Measurements from ENCODE around the gene PLAU. TPM values are rescaled to one million over a fixed set of nuclear protein-coding genes. Genes with fewer than 3 reads are reported as not detected.

The PLAU gene
- total RNA-seq, 1 experiment from 2014 or later, result 15.0 TPM

GRCh38 chr10:73908853-73909539 lies 1.9 kb upstream of the PLAU start:
- Mint-ChIP-seq H3K27ac (no peak overlapping the region), H3K36me3 (no peaks in the 10 kb centered on the region), H3K4me3 (no peak overlapping the region), H3K9me3 (no peaks in the 10 kb centered on the region), H3K27me3 (ENCODE audit: low read depth) (peaks cover 46% of the 10 kb centered on the region), H3K4me1 (peaks cover 60% of the 10 kb centered on the region)
- CTCF ChIA-PET, result interaction anchor here (0.6 to 4.3 kb wide), 3 partner anchors 22 to 88 kb away, joined by 3 to 15 read pairs (median 4); no protein-coding TSS in a partner anchor
- no peak for TF ChIP-seq USF2 (CRISPR knock-in tag; IDR thresholded peaks at IDR 0.05)
- TF ChIP-seq ZNF423 (CRISPR knock-in tag; IDR thresholded peaks at IDR 0.05), result no peak
- TF ChIP-seq FOXP1 (CRISPR knock-in tag; IDR thresholded peaks at IDR 0.05; ENCODE audit: borderline replicate concordance), result no peak
- TF ChIP-seq ZNF138 (CRISPR knock-in tag; conservative IDR thresholded peaks at IDR 0.05), result no peak
- no peak for TF ChIP-seq STAT6 (CRISPR knock-in tag; conservative IDR thresholded peaks at IDR 0.05; ENCODE audit: low read depth)
- no peak for TF ChIP-seq FOXK1 (CRISPR knock-in tag; IDR thresholded peaks at IDR 0.05)
- no peak for TF ChIP-seq ELF4 (CRISPR knock-in tag; IDR thresholded peaks at IDR 0.05; ENCODE audit: low read depth)
- no peak for TF ChIP-seq ZNF121 (CRISPR knock-in tag; IDR thresholded peaks at IDR 0.05)
- DNase-seq (ENCODE audit: low spot score) (no peak), ATAC-seq (no peak)
- POLR2A ChIA-PET, result no interaction called here

- H3K4me1 Mint-ChIP-seq, result peaks cover 66% of the 10 kb centered on the region
Measured at GRCh38 chr10:73909540-73910115, 1.3 kb upstream of the PLAU start.

GRCh38 chr10:73910401-73910763 lies 550 bp upstream of the PLAU start:
- H3K27me3 Mint-ChIP-seq (ENCODE audit: low read depth), result peaks cover 49% of the 10 kb centered on the region
- CTCF ChIA-PET, result interaction anchor here (0.8 to 2.0 kb wide), 5 partner anchors 20 to 46 kb away, joined by 3 to 9 read pairs (median 5); no protein-coding TSS in a partner anchor
- POLR2A ChIA-PET, result interaction anchor here (0.8 kb wide), 1 partner anchor 15 kb away, joined by 3 read pairs; no protein-coding TSS in a partner anchor
- H3K27ac Mint-ChIP-seq, result no peak overlapping the region
- peak; percentile 4 for ATAC-seq
- TF ChIP-seq OVOL2 (CRISPR knock-in tag; IDR thresholded peaks at IDR 0.05; ENCODE audit: borderline replicate concordance), result no peak
- 0 out of 2 replicates have a peak, but pooled peaks cover 3% of the 10 kb centered on the region for H3K36me3 Mint-ChIP-seq
- peaks cover 66% of the 10 kb centered on the region for H3K4me1 Mint-ChIP-seq
- no peak for DNase-seq (ENCODE audit: low spot score)
- peak overlapping the region; percentile 86 for H3K4me3 Mint-ChIP-seq
- no peaks in the 10 kb centered on the region for H3K9me3 Mint-ChIP-seq

More at GRCh38 chr10:73909540-73910115, 1.3 kb upstream of the PLAU start:
- ChIA-PET CTCF (interaction anchor here (0.6 to 1.0 kb wide), 2 partner anchors 22 to 89 kb away, joined by 3 to 4 read pairs; no protein-coding TSS in a partner anchor), POLR2A (no interaction called here)
- no peak for TF ChIP-seq HMGA2 (CRISPR knock-in tag; IDR thresholded peaks at IDR 0.05)
- Mint-ChIP-seq H3K36me3 (0 out of 2 replicates have a peak, but pooled peaks cover under 1% of the 10 kb centered on the region), H3K4me3 (peak overlapping the region; percentile 86), H3K27me3 (ENCODE audit: low read depth) (peaks cover 49% of the 10 kb centered on the region), H3K9me3 (no peaks in the 10 kb centered on the region), H3K27ac (no peak overlapping the region)
- DNase-seq (ENCODE audit: low spot score) (no peak), ATAC-seq (no peak)

- H3K4me3 Mint-ChIP-seq, result peak overlapping the region; percentile 96
- no peak overlapping the region for H3K27ac Mint-ChIP-seq
- H3K36me3 Mint-ChIP-seq, result 0 out of 2 replicates have a peak, but pooled peaks cover 3% of the 10 kb centered on the region
- DNase-seq (ENCODE audit: low spot score), result no peak
- no peaks in the 10 kb centered on the region for H3K9me3 Mint-ChIP-seq
- POLR2A ChIA-PET, result interaction anchor here (0.6 kb wide), 1 partner anchor 56 kb away, joined by 3 read pairs; no protein-coding TSS in a partner anchor
- TF ChIP-seq IRF1 (CRISPR knock-in tag; IDR thresholded peaks at IDR 0.05), result no peak
- 0 out of 2 replicates have a peak, but pooled peaks have one; percentile 14 for TF ChIP-seq ARID4B (CRISPR knock-in tag; IDR thresholded peaks at IDR 0.05; ENCODE audit: borderline replicate concordance)
- H3K27me3 Mint-ChIP-seq (ENCODE audit: low read depth), result peaks cover 49% of the 10 kb centered on the region
- H3K4me1 Mint-ChIP-seq, result peaks cover 56% of the 10 kb centered on the region
- no peak; the same call in 1 of the 2 replicates for ATAC-seq
- CTCF ChIA-PET, result interaction anchor here (1.1 to 2.0 kb wide), 4 partner anchors 21 to 32 kb away, joined by 5 to 9 read pairs (median 5); no protein-coding TSS in a partner anchor
Measured at GRCh38 chr10:73911553-73912004, 647 bp downstream of the PLAU start.

Measured in WTC11 (cell line).